Activated CD4-positive, alpha-beta T cell treated with anti-CD3 and anti-CD28 coated beads for 36 hours (primary cell): ENCODE measurements around the gene SORBS1. TPM values are rescaled to one million over a fixed set of nuclear protein-coding genes. Genes with fewer than 3 reads are reported as not detected.

ENCODE experiments used
- ATAC-seq: fragments of 200-7000 bp; cut with Tn5 transposase; one replicate; pipeline ENCODE4 v1.10.0; 2021; ENCODE audit warnings: mild to moderate bottlenecking, moderate library complexity
- CTCF ChIA-PET: fragments of 350-600 bp; sonication (Branson Sonifier 250); formaldehyde crosslinking; loops from one replicate; lab custom pipeline; 2021; ENCODE audit warnings: antibody characterized with exemption; lab: Charles Lee
- POLR2A ChIA-PET: fragments of 350-600 bp; sonication (Branson Sonifier 250); formaldehyde crosslinking; loops from one replicate; lab custom pipeline; 2021; ENCODE audit warnings: antibody characterized with exemption, inconsistent platforms; lab: Charles Lee
- DNase-seq: peaks from one replicate; pipeline ENCODE4 v3.0.0-alpha.2; 2020
- H3K27ac Mint-ChIP-seq: one replicate; pipeline ENCODE4 v1.8.0; 2021; ENCODE audit warnings: mixed read lengths
- H3K27me3 Mint-ChIP-seq: one replicate; pipeline ENCODE4 v1.8.0; 2021; ENCODE audit warnings: mixed read lengths
- H3K36me3 Mint-ChIP-seq: one replicate; pipeline ENCODE4 v1.8.0; 2021; ENCODE audit warnings: low read depth, mixed read lengths
- H3K4me1 Mint-ChIP-seq: one replicate; pipeline ENCODE4 v1.8.0; 2021; ENCODE audit warnings: mixed read lengths
- H3K4me3 Mint-ChIP-seq: one replicate; pipeline ENCODE4 v1.8.0; 2021; ENCODE audit warnings: mild to moderate bottlenecking, moderate library complexity, mixed read lengths
- H3K9me3 Mint-ChIP-seq: one replicate; pipeline ENCODE4 v1.8.0; 2021; ENCODE audit warnings: low read depth, mixed read lengths
- intact Hi-C, 2 experiments: fragments of 100-400 bp; cut with DNase I in 1 of 2; cut with micrococcal nuclease in 1 of 2; formaldehyde crosslinking; loops; one replicate each; pipeline versions ENCODE4 v1.14.2 to v1.15.1; 2022 to 2024; cut with DNase I, micrococcal nuclease
- total RNA-seq, 2 experiments: library from RNA; stranded (reverse); gene quantifications; one replicate each; pipeline ENCODE4 v1.2.3, GENCODE V29; 2021

Gene SORBS1
- total RNA-seq, 2 experiments from 2014 or later = 0.69 to 1.0 TPM

- peaks cover 4% of the 10 kb centered on the region for H3K27me3 Mint-ChIP-seq
- H3K4me3 Mint-ChIP-seq = no peak overlapping the region
- no peaks in the 10 kb centered on the region for H3K36me3 Mint-ChIP-seq
- H3K27ac Mint-ChIP-seq = no peak overlapping the region
- no peak for ATAC-seq
- no peaks in the 10 kb centered on the region for H3K4me1 Mint-ChIP-seq
- DNase-seq = no peak
- POLR2A ChIA-PET = no interaction called here
- CTCF ChIA-PET = interaction anchor here (1.2 kb wide), 1 partner anchor 9 kb away, joined by 4 read pairs; no protein-coding TSS in a partner anchor
- H3K9me3 Mint-ChIP-seq = no peaks in the 10 kb centered on the region
- intact Hi-C loops = no loop called here
Measured at GRCh38 chr10:95454356-95454755, 106.8 kb downstream of the SORBS1 start.

DNA sequence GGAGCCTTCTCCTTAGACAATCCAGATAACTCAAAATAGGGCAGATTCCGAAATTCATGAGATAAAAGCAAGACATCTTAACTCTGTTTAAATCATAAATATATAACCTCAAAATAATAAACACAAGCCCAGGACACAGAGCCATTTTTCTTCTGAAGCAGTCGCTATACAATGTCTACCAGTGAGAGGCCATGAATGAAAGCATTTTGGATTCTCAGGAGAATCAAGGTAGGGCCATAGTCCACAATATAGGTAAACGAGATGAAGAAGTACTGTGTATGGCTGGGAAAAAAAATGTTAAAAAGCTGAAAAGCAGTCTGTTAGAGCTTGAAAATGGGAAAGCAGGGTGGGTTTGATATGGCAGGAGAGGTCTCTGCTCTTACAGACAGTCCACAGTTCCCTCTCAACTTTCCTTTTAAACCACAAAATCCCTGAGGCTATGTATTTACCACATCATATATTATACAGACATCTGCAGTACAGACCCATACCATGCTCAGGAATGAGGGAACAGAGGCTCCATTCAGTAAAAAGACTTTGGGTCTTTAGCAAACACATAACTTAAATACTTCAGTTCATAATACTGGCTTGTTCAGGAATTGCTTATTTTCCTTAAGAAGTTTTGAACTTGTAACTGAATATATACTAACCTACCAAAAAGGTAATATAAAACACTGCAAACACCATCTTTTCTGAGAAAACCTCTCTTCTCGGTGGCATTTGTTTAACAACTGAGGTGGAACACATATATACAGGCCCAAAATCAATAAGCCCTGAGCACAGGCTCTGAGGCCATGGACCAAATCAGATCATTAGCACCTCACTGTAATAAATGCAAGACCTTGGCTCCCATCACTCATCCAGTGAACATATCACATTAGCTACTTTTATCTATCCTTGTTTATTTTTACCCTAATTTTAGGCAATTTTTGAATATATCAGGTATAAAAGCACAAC, 109.3 kb downstream of the SORBS1 start:
- Mint-ChIP-seq H3K4me3 (no peak overlapping the region), H3K36me3 (no peaks in the 10 kb centered on the region), H3K4me1 (no peaks in the 10 kb centered on the region), H3K27me3 (peaks cover 2% of the 10 kb centered on the region), H3K27ac (no peak overlapping the region), H3K9me3 (no peaks in the 10 kb centered on the region)
- ChIA-PET CTCF (interaction anchor here (1.4 kb wide), 1 partner anchor 20 kb away, joined by 3 read pairs; no protein-coding TSS in a partner anchor), POLR2A (no interaction called here)
- intact Hi-C loops = no loop called here
- no peak for ATAC-seq
- DNase-seq = no peak

DNA sequence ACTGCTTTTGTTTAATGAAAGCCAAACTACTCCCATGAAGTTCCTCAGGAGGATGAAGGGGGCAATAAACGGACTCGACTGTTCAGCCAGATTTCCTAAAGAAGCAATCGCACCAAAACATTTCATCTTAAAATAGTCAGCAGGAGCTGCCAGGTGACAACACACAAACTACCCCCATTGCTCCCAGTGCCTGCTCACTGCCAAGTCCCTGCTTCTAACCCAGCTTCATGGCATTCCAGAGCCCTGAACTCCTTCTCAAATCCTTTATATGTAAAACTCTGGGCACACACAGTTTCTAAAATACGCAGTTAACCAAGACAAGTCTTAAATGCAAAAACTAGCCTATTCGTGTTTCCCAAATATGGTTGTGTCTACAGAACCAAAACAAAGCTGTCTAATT, 110.0 kb downstream of the SORBS1 start:
- no peak overlapping the region for H3K27ac Mint-ChIP-seq
- no peaks in the 10 kb centered on the region for H3K9me3 Mint-ChIP-seq
- ATAC-seq = no peak
- ChIA-PET POLR2A (no interaction called here), CTCF (interaction anchor here (0.7 to 1.4 kb wide), 2 partner anchors 19 to 21 kb away, joined by 3 read pairs; no protein-coding TSS in a partner anchor)
- intact Hi-C loops = no loop called here
- no peak for DNase-seq
- H3K36me3 Mint-ChIP-seq = no peaks in the 10 kb centered on the region
- no peaks in the 10 kb centered on the region for H3K4me1 Mint-ChIP-seq
- H3K4me3 Mint-ChIP-seq = no peak overlapping the region
- H3K27me3 Mint-ChIP-seq = peaks cover 2% of the 10 kb centered on the region

DNA sequence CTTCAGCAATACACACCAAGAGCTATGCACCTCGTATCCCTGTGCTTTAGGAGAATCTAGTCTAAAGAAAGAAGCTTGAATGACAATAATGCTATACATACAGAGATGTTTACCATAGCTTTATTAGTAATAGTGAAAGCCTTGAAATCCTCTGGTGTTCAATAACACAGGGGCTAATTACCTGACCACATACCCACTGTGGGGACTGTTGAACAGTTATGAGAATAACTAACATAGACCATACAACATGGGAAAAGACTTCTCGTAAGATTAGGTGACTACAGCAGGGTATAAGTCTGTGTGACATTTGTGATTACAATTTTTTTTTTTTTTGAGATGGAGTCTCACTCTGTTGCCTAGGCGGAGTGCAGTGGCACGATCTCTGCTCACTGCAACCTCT, 111.0 kb downstream of the SORBS1 start:
- CTCF ChIA-PET = interaction anchor here (1.4 kb wide), 1 partner anchor 18 kb away, joined by 3 read pairs; no protein-coding TSS in a partner anchor
- Mint-ChIP-seq H3K27me3 (peaks cover 4% of the 10 kb centered on the region), H3K9me3 (no peaks in the 10 kb centered on the region), H3K4me3 (no peak overlapping the region), H3K27ac (no peak overlapping the region), H3K4me1 (no peaks in the 10 kb centered on the region), H3K36me3 (no peaks in the 10 kb centered on the region)
- intact Hi-C loops = no loop called here
- DNase-seq (no peak), ATAC-seq (no peak)
- POLR2A ChIA-PET = no interaction called here

GRCh38 chr10:95447685-95448084, 113.5 kb downstream of the SORBS1 start:
- H3K27ac Mint-ChIP-seq = no peak overlapping the region
- intact Hi-C loops = loop anchor here in 1 of 2 experiments (2.0 to 5.0 kb wide), 2 partner anchors 73 to 155 kb away; no protein-coding TSS in a partner anchor
- no peak for ATAC-seq

GRCh38 chr10:95445837-95446486, 115.2 kb downstream of the SORBS1 start:
- POLR2A ChIA-PET = no interaction called here
- Mint-ChIP-seq H3K27me3 (peaks cover 6% of the 10 kb centered on the region), H3K9me3 (no peaks in the 10 kb centered on the region), H3K4me3 (no peak overlapping the region), H3K36me3 (no peaks in the 10 kb centered on the region), H3K4me1 (peaks cover 4% of the 10 kb centered on the region), H3K27ac (no peak overlapping the region)
- DNase-seq = peak; percentile 50
- CTCF ChIA-PET = interaction anchor here (0.5 to 2.9 kb wide), 16 partner anchors 8 to 321 kb away, joined by 3 to 20 read pairs (median 3); no protein-coding TSS in a partner anchor
- intact Hi-C loops = loop anchor here in 1 of 2 experiments (1.0 to 5.0 kb wide), 3 partner anchors 16 to 156 kb away; no protein-coding TSS in a partner anchor
- peak; percentile 73 for ATAC-seq

More at GRCh38 chr10:95447685-95448084, 113.5 kb downstream of the SORBS1 start:
- ChIA-PET POLR2A (no interaction called here), CTCF (interaction anchor here (0.7 to 2.6 kb wide), 3 partner anchors 17 to 1366 kb away, joined by 3 to 18 read pairs (median 3); no protein-coding TSS in a partner anchor)
- peaks cover 6% of the 10 kb centered on the region for H3K27me3 Mint-ChIP-seq
- H3K4me3 Mint-ChIP-seq = no peak overlapping the region
- H3K36me3 Mint-ChIP-seq = no peaks in the 10 kb centered on the region
- no peaks in the 10 kb centered on the region for H3K9me3 Mint-ChIP-seq
- no peaks in the 10 kb centered on the region for H3K4me1 Mint-ChIP-seq
- DNase-seq = no peak

DNA sequence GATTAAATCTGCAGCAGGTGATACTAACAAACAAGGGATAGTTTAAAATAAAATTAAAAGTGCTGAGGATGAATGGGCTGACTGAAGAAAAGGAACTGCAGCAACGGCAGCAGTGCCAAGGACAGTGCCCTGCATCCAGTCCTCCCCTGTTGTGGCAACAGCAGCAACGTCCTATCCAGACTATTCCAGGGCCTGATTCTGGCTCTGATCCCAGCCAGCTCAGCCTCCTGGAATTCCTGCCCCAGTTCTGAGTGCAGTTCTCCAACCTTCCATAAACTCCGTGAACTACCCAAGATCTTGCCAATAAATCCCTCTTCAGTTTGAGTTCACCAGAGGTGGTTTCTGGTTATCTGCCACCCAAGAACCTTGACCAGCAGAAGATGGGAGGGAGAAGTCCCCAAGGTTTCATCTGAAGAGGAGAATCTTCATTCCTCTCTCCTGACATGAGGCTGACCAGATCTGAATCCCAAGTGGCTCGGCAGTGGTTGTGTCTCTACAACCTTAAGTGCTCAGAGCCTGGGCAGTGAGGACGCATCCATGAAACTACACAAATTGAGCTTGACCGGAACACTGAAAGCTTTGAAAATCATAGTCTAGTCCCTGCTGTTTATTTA, 115.8 kb downstream of the SORBS1 start:
- peaks cover 6% of the 10 kb centered on the region for H3K27me3 Mint-ChIP-seq
- no peak for DNase-seq
- intact Hi-C loops = loop anchor here in 1 of 2 experiments (5.0 kb wide), 1 partner anchor 157 kb away; no protein-coding TSS in a partner anchor
- H3K4me1 Mint-ChIP-seq = peaks cover 6% of the 10 kb centered on the region
- ChIA-PET CTCF (interaction anchor here (0.5 to 2.9 kb wide), 12 partner anchors 9 to 320 kb away, joined by 3 to 20 read pairs (median 4); no protein-coding TSS in a partner anchor), POLR2A (no interaction called here)
- H3K9me3 Mint-ChIP-seq = no peaks in the 10 kb centered on the region
- no peak for ATAC-seq
- H3K27ac Mint-ChIP-seq = no peak overlapping the region
- H3K4me3 Mint-ChIP-seq = no peak overlapping the region
- no peaks in the 10 kb centered on the region for H3K36me3 Mint-ChIP-seq

GRCh38 chr10:95444792-95445191, 116.4 kb downstream of the SORBS1 start:
- ATAC-seq (no peak), DNase-seq (no peak)
- intact Hi-C loops = loop anchor here in 1 of 2 experiments (5.0 kb wide), 1 partner anchor 158 kb away; no protein-coding TSS in a partner anchor
- no peak overlapping the region for H3K27ac Mint-ChIP-seq
- peaks cover 6% of the 10 kb centered on the region for H3K27me3 Mint-ChIP-seq
- H3K4me1 Mint-ChIP-seq = peaks cover 6% of the 10 kb centered on the region
- no peaks in the 10 kb centered on the region for H3K9me3 Mint-ChIP-seq
- H3K4me3 Mint-ChIP-seq = no peak overlapping the region
- H3K36me3 Mint-ChIP-seq = no peaks in the 10 kb centered on the region
- ChIA-PET POLR2A (no interaction called here), CTCF (interaction anchor here (1.3 to 2.9 kb wide), 3 partner anchors 15 to 71 kb away, joined by 3 to 20 read pairs (median 7); no protein-coding TSS in a partner anchor)

DNA sequence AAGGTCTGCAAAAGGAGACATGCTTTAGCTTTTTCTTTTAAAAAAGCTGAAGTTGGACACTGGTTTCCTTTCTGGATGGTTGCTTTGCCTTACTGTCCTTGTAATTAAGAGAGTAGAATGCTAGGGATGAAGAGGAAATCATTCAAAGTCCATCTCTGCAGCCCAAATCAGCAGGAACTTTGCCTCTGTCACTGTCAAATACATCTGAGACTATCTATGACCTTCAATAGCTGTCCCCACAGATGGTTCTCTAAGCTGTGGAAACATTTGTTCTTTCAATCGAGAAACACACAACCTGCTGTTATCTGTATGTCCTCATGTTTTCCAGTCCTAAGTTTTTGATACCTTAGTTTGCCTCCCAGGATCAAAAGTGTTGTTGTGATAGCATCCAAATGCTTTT, 117.5 kb downstream of the SORBS1 start:
- intact Hi-C loops = no loop called here
- DNase-seq (no peak), ATAC-seq (no peak)
- no peak overlapping the region for H3K4me3 Mint-ChIP-seq
- POLR2A ChIA-PET = no interaction called here
- no peak overlapping the region for H3K27ac Mint-ChIP-seq
- H3K27me3 Mint-ChIP-seq = peaks cover 6% of the 10 kb centered on the region
- H3K36me3 Mint-ChIP-seq = no peaks in the 10 kb centered on the region
- no peaks in the 10 kb centered on the region for H3K9me3 Mint-ChIP-seq
- peaks cover 6% of the 10 kb centered on the region for H3K4me1 Mint-ChIP-seq
- CTCF ChIA-PET = interaction anchor here (0.5 to 2.2 kb wide), 8 partner anchors 14 to 1493 kb away, joined by 3 to 7 read pairs (median 3); no protein-coding TSS in a partner anchor

DNA sequence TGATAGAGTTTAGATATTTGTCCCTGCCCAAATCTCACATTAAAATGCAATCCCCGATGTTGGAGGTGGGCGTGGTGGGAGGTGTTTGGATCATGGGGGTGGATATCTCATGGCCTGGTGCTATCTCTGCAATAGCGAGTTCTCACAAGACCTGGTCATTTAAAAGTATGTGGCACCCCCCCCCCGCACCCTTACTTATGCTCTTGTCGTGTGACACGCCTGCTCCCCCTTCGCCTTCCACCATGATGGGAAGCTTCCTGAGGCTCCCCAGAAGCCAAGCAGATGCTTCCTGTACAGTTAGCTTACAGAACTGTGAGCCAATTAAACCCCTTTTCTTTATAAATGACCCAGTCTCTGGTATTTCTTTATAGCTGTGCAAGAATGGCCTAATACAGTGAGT, 118.8 kb downstream of the SORBS1 start:
- H3K36me3 Mint-ChIP-seq = no peaks in the 10 kb centered on the region
- POLR2A ChIA-PET = no interaction called here
- peaks cover 6% of the 10 kb centered on the region for H3K4me1 Mint-ChIP-seq
- CTCF ChIA-PET = interaction anchor here (1.4 to 5.3 kb wide), 2 partner anchors 12 to 67 kb away, joined by 3 to 24 read pairs; no protein-coding TSS in a partner anchor
- H3K27ac Mint-ChIP-seq = no peak overlapping the region
- H3K27me3 Mint-ChIP-seq = peaks cover 6% of the 10 kb centered on the region
- no peaks in the 10 kb centered on the region for H3K9me3 Mint-ChIP-seq
- intact Hi-C loops = no loop called here
- DNase-seq (no peak), ATAC-seq (no peak)
- no peak overlapping the region for H3K4me3 Mint-ChIP-seq
